NT2/D1 (cell line): ENCODE results near the gene SYK.

Experiments
- YY1 ChIP-seq: IDR thresholded peaks from 2 replicates; pipeline ENCODE4 v1.6.1; 2011; ENCODE audit not compliant: insufficient read length, insufficient read depth
- ZNF274 ChIP-seq: IDR thresholded peaks from 2 replicates; pipeline ENCODE4 v1.6.1; 2011; ENCODE audit warnings: mild to moderate bottlenecking, low read depth, low read length

DNA sequence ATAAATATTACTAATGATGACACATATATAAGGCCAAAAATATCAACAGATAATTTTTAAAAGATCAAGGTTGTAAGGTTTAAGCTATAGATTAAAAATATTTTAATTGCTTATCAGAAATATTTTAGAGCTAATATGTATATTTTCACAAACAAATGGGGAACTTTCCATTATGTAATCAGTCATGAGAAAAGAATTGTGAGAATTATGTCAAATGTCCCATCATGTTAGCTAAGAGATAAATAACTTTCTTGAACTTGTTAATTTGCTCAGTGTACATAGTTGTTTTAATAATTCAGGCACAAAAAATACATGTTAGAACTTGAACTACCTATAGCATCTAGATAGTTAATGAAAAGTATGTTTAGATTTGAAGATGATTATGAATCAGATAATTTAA lies 67.7 kb downstream of the SYK start:
- no peak for TF ChIP-seq YY1
- no peak for TF ChIP-seq ZNF274
